Cardiac atrium fibroblast (primary cell): ENCODE measurements around the gene USP33. TPM values are rescaled to one million over a fixed set of nuclear protein-coding genes. Genes with fewer than 3 reads are reported as not detected.

Source experiments
- total RNA-seq: library from RNA; depleted of rRNA; stranded (reverse); fragments of >200 nt; gene quantifications from 2 replicates; pipeline ENCODE4 v1.2.3, GENCODE V29; 2015

USP33 gene
- 59.2 and 63.2 TPM in 2 replicates for total RNA-seq

DNA sequence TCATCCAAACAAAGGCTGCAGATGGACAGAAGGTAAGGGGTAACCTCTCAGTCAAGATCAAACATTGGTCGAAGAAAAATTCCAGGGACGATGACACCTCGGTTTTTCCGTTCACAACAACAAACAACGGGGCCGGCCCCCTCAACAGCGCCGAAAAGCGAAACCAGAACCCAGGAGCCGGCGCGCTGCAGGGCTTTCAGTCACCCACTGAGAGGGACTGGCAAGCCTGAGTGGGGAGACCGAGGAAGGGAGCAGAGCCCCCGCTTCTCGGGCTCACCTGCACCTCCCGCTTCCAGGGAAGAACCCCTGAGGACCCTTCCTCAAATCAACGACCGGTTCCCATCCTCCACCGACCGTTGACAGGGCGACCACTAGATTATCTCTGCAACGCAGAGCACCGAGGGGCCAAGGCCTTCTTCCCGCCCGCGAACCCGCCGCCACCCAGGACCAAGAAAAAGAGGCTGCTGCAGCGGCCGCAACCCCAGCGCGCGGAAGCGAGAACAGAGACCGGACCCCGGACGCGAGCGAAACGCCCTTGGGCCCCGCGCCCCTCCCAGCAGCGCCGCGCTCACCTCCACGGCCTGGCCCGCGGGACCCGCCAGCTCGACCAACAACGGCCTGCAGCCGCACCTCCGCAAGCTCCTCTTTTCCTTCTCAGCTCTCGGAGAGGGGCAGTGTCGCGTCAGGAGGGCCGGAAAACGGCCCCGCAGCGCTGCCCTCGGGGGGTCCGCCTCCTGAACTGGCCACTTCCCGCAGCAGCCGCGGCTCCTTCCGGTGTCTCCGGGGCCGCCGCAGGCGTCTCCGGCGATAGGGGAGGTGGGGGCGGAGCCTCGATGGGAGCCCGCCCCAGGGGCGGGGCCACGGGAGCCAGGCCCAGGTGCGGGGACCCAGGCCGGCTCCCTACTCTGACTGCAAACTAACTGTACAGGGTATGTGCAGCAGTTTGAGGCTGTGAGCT is at the start of gene USP33:
Gene USP33 (minus strand): TSS at position 782 of the 958 bp plus-strand sequence. CDS start 18,155 bp downstream, outside the sequence.

DNA sequence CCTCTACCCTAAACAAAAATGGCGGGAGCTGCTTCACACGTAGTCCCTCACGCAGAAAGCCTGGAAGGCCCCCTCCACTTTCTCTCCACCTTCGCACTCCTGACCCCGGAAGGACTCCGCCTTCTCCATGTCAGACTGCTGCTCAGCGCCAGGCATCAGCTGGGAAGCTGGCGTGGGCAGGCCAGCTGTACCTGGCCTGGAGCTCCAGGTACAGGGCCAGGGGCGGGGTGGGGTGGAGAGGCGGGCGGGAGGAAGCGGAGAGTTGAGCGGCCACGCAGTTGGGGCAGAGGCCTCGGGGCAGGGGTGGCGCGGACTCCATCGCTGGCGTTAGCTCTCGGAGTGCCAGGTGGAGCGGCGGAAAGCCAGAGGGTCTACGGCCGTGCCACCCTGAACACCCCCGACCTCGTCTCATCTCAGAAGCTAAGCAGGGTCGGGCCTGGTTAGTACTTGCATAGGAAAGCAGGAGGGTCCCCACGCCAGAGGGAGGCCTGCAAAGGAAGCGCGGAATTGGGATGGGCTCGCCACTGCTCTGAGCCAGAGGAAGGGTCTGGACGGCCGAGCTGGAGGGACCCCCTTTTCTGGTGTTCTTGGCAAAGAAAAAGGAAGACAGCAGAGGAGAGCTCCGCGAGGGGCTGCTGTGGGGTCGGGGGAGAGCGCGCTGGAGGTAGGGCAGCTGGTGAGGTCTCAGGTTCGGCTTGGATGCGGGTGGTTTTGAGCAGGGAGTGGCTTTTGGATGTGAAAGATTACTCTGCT is 20.1 kb upstream of the USP33 start, which contains the start of gene MIGA1:
Gene MIGA1 (plus strand): TSS at position 121 of the 753 bp plus-strand sequence. CDS start 3,604 bp downstream, outside the sequence.

DNA sequence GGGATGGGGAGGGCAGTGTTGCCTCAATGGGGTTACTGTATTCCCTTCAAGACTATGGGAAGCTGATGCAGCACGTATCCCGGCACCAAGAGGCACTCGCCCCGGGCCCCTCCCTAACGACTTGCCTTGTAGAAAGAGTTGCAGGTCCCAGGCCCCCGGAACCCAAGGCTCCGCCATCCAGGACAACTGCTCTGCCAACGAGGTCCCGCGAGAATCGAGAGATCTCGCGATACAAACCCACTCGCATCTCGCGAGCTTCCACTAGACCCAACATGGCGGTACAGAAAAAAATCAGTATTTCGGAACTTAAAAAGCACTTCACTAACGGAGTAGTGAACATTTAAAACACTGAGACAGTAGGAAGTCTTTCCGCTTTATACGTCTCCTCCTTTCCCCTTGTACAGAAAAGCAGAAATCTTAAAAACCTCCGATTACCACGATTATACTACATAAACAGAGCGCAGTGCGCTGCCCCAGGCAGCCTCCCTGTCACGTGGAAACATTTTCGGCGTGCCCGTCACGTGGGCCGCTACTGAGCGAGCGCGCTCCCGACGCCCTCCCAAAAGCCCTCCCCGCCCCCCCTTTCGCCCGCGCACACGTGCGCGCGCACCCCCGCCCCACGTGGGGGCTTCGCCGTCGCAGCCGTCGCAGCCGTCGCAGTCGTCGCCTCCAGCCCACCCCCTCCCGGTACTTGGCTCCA is 77.0 kb downstream of the USP33 start, which contains the start of gene ZZZ3:
Gene ZZZ3 (minus strand): TSS at position 199 of the 700 bp plus-strand sequence. CDS start 49,304 bp downstream, outside the sequence.

Other genes starting within 250 kb of the USP33 start
- 40.3 and 41.2 TPM in 2 replicates for gene ZZZ3, start 77.2 kb downstream of the USP33 start, total RNA-seq
- 15.7 and 16.2 TPM in 2 replicates for gene MIGA1, start 19.8 kb upstream of the USP33 start, total RNA-seq
- 12.5 and 26.5 TPM in 2 replicates for gene NEXN, start 128.8 kb upstream of the USP33 start, total RNA-seq
- 44.2 and 47.7 TPM in 2 replicates for gene FUBP1, start 219.2 kb upstream of the USP33 start, total RNA-seq
- 120 and 134 TPM in 2 replicates for gene DNAJB4, start 245.1 kb upstream of the USP33 start, total RNA-seq